GM12878 (cell line): Measurements from ENCODE around the gene KANSL2. TPM values are rescaled to one million over a fixed set of nuclear protein-coding genes. Genes with fewer than 3 reads are reported as not detected.
"Not testable (repeated sequence)": the region's sequence is repeated elsewhere in the genome, so short reads cannot be mapped to it uniquely, and the experiment has no call there.

ENCODE experiments used
- ATAC-seq: fragments of 200-7000 bp; cut with Tn5 transposase; 3 replicates; pipeline ENCODE4 v1.9.1; 2020; ENCODE audit warnings: mild to moderate bottlenecking, moderate library complexity
- BruUV-seq: library from RNA; stranded (reverse); fragments of 400-500 nt; replicated peaks from 2 replicates; lab custom pipeline; 2021; lab: Mats Ljungman, UMichigan
- CTCF ChIA-PET: fragments of 300-600 bp; sonication (Branson Sonifier 250); formaldehyde crosslinking; extraction: SDS; loops from one replicate; lab custom pipeline; 2021; ENCODE audit warnings: inconsistent platforms; lab: Yijun Ruan, JAX
- POLR2A ChIA-PET: fragments of 350-600 bp; formaldehyde crosslinking; extraction: SDS; loops from one replicate; lab custom pipeline; 2021; ENCODE audit warnings: inconsistent platforms; lab: Charles Lee
- RAD21 ChIA-PET: fragments of 300-600 bp; sonication (Branson Sonifier 250); formaldehyde crosslinking; loops from one replicate; lab custom pipeline; 2023; ENCODE audit warnings: antibody characterized with exemption; ENCODE audit not compliant: unreplicated experiment; lab: Charles Lee
- SMC1A ChIA-PET: fragments of 300-600 bp; sonication (Branson Sonifier 250); formaldehyde crosslinking; loops from one replicate; lab custom pipeline; 2023; ENCODE audit not compliant: unreplicated experiment, uncharacterized antibody; lab: Charles Lee
- DNase-seq: peaks from one replicate; pipeline ENCODE4 v3.0.0-alpha.2; 2011; ENCODE audit warnings: low read depth, low spot score
- FAIRE-seq: peaks from 3 replicates; lab custom pipeline; 2011; peaks lifted over from hg19 to GRCh38; lab: Jason Lieb, UNC
- H2AFZ ChIP-seq: 2 replicates; pipeline ENCODE4 v1.6.0; 2011; ENCODE audit warnings: low read depth, low read length, control low read depth; ENCODE audit not compliant: control insufficient read depth
- H3K27ac ChIP-seq: 2 replicates; pipeline ENCODE4 v1.5.1; 2011; ENCODE audit warnings: control low read depth; ENCODE audit not compliant: control insufficient read depth, insufficient read depth
- H3K27me3 ChIP-seq, 2 experiments: replicated peaks in 1 of 2; 2 replicates each; pipeline versions ENCODE4 v1.6.0 to v1.6.1; 2011; ENCODE audit warnings: low read length in 1 of 2; ENCODE audit not compliant: control insufficient read depth in 2 of 2, insufficient read depth in 2 of 2
- H3K36me3 ChIP-seq, 2 experiments: 2 replicates each; pipeline ENCODE4 v1.5.1; 2011; ENCODE audit warnings: low read length in 1 of 2; ENCODE audit not compliant: control insufficient read depth in 2 of 2, insufficient read depth in 2 of 2
- H3K4me1 ChIP-seq: 2 replicates; pipeline ENCODE4 v1.6.1; 2011; ENCODE audit warnings: mild to moderate bottlenecking, low read length, moderate library complexity, mixed read lengths; ENCODE audit not compliant: control insufficient read depth, insufficient read depth
- H3K4me2 ChIP-seq: 2 replicates; pipeline ENCODE4 v1.6.0; 2011; ENCODE audit warnings: control low read depth; ENCODE audit not compliant: control insufficient read depth, insufficient read depth
- H3K4me3 ChIP-seq: fragments of 200-600 bp; sonication (generic); 2 replicates; pipeline ENCODE4 v1.5.1; 2016
- H3K79me2 ChIP-seq: 2 replicates; pipeline ENCODE4 v1.6.0; 2011; ENCODE audit warnings: low read length; ENCODE audit not compliant: control insufficient read depth, insufficient read depth
- H3K9ac ChIP-seq: 2 replicates; pipeline ENCODE4 v1.8.0; 2011; ENCODE audit warnings: low read length, control low read depth, mixed read lengths; ENCODE audit not compliant: control insufficient read depth, insufficient read depth
- H3K9me3 ChIP-seq: replicated peaks from 3 replicates; pipeline ENCODE4 v1.5.1; 2011; ENCODE audit warnings: mild to moderate bottlenecking, low read length; ENCODE audit not compliant: control insufficient read depth, insufficient read depth
- H4K20me1 ChIP-seq: 2 replicates; pipeline ENCODE4 v1.6.0; 2011; ENCODE audit not compliant: control insufficient read depth, insufficient read depth
- NKRF ChIP-seq: fragments of 450-650 bp; conservative IDR thresholded peaks from 2 replicates; pipeline ENCODE4 v1.6.1; 2017; ENCODE audit warnings: mild to moderate bottlenecking, moderate library complexity
- RUNX3 ChIP-seq: IDR thresholded peaks from 2 replicates; pipeline ENCODE4 v1.6.1; 2012; ENCODE audit warnings: low read length, inconsistent platforms
- TCF12 ChIP-seq: IDR thresholded peaks from 2 replicates; pipeline ENCODE4 v1.6.1; 2011; ENCODE audit warnings: low read depth, mild to moderate bottlenecking, low read length
- ZBED1 ChIP-seq: IDR thresholded peaks from 2 replicates; pipeline ENCODE4 v1.6.1; 2016; ENCODE audit warnings: borderline replicate concordance
- ZNF217 ChIP-seq: fragments of 450-650 bp; IDR thresholded peaks from 2 replicates; pipeline ENCODE4 v1.6.1; 2017; ENCODE audit warnings: antibody characterized with exemption, mild to moderate bottlenecking
- WGBS: methylation state at CpG from one replicate; pipeline ENCODE4 v1.1.6; 2016; ENCODE audit warnings: low lambda C conversion rate; ENCODE audit not compliant: insufficient replicate concordance, insufficient coverage; ENCODE audit errors: missing lambda C conversion rate; 5-methylcytosine and 5-hydroxymethylcytosine counted together
- in situ Hi-C: fragments of 300-500 bp; cut with MboI; formaldehyde crosslinking; loops from 9 replicates; pipeline ENCODE4 v1.14.3; 2018; ENCODE audit warnings: mixed read lengths
- intact Hi-C: fragments of 100-400 bp; cut with micrococcal nuclease; formaldehyde crosslinking; loops from one replicate; pipeline ENCODE4 v1.14.2; 2022; ENCODE audit not compliant: unreplicated experiment
- polyA plus RNA-seq, 11 experiments: library from polyadenylated mRNA; depleted of rRNA in 4 of 11; unstranded in 6 of 11; stranded (reverse) in 5 of 11; fragments of >200 nt; fragmentation: Nextera tagmentation in 4 of 11; fragmentation: Illumina TruSeq in 1 of 11; extraction: Ambion mirVana in 4 of 11; extraction: Trizol in 1 of 11; gene quantifications; 1 replicate in 1 of 11; 2 replicates in 10 of 11; pipeline versions ENCODE4 v1.2.1 to v1.2.3, GENCODE V29; 2011 to 2016; ENCODE audit warnings: inconsistent platforms in 2 of 11, missing spikeins in 2 of 11, low read depth in 1 of 11
- total RNA-seq, 4 experiments: library from RNA; depleted of rRNA in 3 of 4; stranded (reverse); fragments of >200 nt in 3 of 4; fragmentation: Illumina TruSeq in 1 of 4; extraction: Trizol in 1 of 4; gene quantifications; 2 replicates each; pipeline versions ENCODE4 v1.2.1 to v1.2.3, GENCODE V29; 2013 to 2021
- TF ChIP-seq, protein P1 (sequence below): fragments of 450-650 bp; IDR thresholded peaks from 2 replicates; pipeline ENCODE4 v1.6.1; 2016; ENCODE audit warnings: mild to moderate bottlenecking

KANSL2 gene
- total and polyA plus RNA-seq, 10 of the 15 experiments (the other 5 are each of a cell fraction or from before 2014, with no cell fraction given), result 28.1 to 54.8 (median 40.9) TPM

DNA sequence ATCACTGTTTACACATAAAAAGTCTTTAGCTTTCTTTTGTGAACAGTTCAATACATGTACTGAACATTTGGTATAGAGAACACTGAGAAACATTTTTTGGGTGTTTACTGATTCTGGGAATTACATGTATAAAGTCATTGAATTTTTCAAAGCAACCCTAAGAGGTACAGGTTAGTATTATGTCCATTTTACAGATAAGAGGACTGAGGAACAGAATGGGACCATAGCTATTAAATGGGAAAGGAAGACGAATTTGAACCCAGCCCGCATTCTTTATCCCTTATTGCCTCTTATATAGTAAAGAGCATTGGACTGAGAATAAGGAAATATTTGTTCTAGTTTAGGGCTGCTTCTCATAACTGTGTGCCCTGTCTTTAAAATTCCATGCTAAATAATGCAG is 889 bp upstream of the KANSL2 start:
- Histone ChIP-seq H3K27ac (no peak overlapping the region), H3K36me3 (peaks cover 0 to 4% of the 10 kb centered on the region in 2 experiments), H3K4me1 (peaks cover 5% of the 10 kb centered on the region), H3K9ac (no peak overlapping the region), H3K4me3 (peak overlapping the region; percentile 82), H2AFZ (peak overlapping the region; percentile 30; the same call in 1 of the 2 replicates), H3K9me3 (no peaks in the 10 kb centered on the region), H3K79me2 (peaks cover 41% of the 10 kb centered on the region), H3K27me3 (no peaks in the 10 kb centered on the region), H3K4me2 (no peak overlapping the region), H4K20me1 (no peaks in the 10 kb centered on the region)
- DNase-seq (no peak), ATAC-seq (no peak), FAIRE-seq (no peak)
- WGBS, result 66% methylated on average over 2 of the region's 2 CpGs
- CTCF ChIA-PET, result interaction anchor here (0.6 to 1.5 kb wide), 5 partner anchors 9 to 305 kb away, joined by 3 to 6 read pairs (median 3); no protein-coding TSS in a partner anchor
- RAD21 ChIA-PET, result no interaction called here
- TF ChIP-seq TCF12, result no peak
- TF ChIP-seq ZBED1, result 0 out of 2 replicates have a peak, but pooled peaks have one; percentile 4
- no TSS peak for BruUV-seq
- intact Hi-C loops (loop anchor here (2.0 kb wide), 1 partner anchor 34 kb away; the partner anchor contains the start of gene CCNT1), in situ Hi-C loops (no loop called here)
- POLR2A ChIA-PET, result interaction anchor here (1.1 to 1.8 kb wide), 6 partner anchors 9 to 274 kb away, joined by 3 to 11 read pairs (median 4); partner anchors contain the start of gene ARF3
- SMC1A ChIA-PET, result interaction anchor here (1.0 to 2.5 kb wide), 4 partner anchors 9 to 33 kb away, joined by 4 to 10 read pairs (median 6); partner anchors contain the start of gene CCNT1

GRCh38 chr12:48682533-48682905 is 481 bp upstream of the KANSL2 start:
- Histone ChIP-seq H3K4me3 (peak overlapping the region; percentile 82), H2AFZ (peak overlapping the region; percentile 90), H3K9ac (peak overlapping the region; percentile 65), H3K79me2 (peaks cover 44% of the 10 kb centered on the region)
- ChIA-PET CTCF (interaction anchor here (0.7 to 1.5 kb wide), 6 partner anchors 9 to 306 kb away, joined by 3 to 6 read pairs (median 3); no protein-coding TSS in a partner anchor), SMC1A (interaction anchor here (1.0 to 2.5 kb wide), 5 partner anchors 10 to 112 kb away, joined by 3 to 10 read pairs (median 6); partner anchors contain the start of gene CCNT1), POLR2A (interaction anchor here (0.8 to 1.8 kb wide), 9 partner anchors 8 to 719 kb away, joined by 3 to 11 read pairs (median 4); partner anchors contain the start of genes ARF3 and TMEM106C)
- FAIRE-seq, DNase-seq, H3K36me3 ChIP-seq, ATAC-seq, in situ Hi-C loops, BruUV-seq, H3K9me3 ChIP-seq: not testable (repeated sequence)
- WGBS, result 30% methylated on average over 19 of the region's 19 CpGs
- intact Hi-C loops, result loop anchor here (2.0 kb wide), 1 partner anchor 34 kb away; the partner anchor contains the start of gene CCNT1
- TF ChIP-seq ZBED1 (0 out of 2 replicates have a peak, but pooled peaks have one; percentile 15), NKRF (peak; percentile 22), ZNF217 (peak; percentile 63), RUNX3 (0 out of 2 replicates have a peak, but pooled peaks have one; percentile 25)
- TF ChIP-seq, protein P1, sequence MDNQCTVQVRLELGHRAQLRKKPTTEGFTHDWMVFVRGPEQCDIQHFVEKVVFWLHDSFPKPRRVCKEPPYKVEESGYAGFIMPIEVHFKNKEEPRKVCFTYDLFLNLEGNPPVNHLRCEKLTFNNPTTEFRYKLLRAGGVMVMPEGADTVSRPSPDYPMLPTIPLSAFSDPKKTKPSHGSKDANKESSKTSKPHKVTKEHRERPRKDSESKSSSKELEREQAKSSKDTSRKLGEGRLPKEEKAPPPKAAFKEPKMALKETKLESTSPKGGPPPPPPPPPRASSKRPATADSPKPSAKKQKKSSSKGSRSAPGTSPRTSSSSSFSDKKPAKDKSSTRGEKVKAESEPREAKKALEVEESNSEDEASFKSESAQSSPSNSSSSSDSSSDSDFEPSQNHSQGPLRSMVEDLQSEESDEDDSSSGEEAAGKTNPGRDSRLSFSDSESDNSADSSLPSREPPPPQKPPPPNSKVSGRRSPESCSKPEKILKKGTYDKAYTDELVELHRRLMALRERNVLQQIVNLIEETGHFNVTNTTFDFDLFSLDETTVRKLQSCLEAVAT, result peak; percentile 22; the same call in 1 of the 2 replicates
- TF ChIP-seq, all 136 proteins: peak for 5; not testable (repeated sequence) for 131
- H3K27me3 ChIP-seq, H4K20me1 ChIP-seq, H3K4me1 ChIP-seq: not testable (repeated sequence)
- Histone ChIP-seq H3K4me2 (peak overlapping the region; percentile 57), H3K27ac (peak overlapping the region; percentile 57; the same call in 1 of the 2 replicates)
- RAD21 ChIA-PET, result interaction anchor here (0.6 kb wide), 1 partner anchor 24 kb away, joined by 3 read pairs; no protein-coding TSS in a partner anchor
